Pancreas (tissue), 10 donors: Measurements from ENCODE around the gene TPP2. TPM values are rescaled to one million over a fixed set of nuclear protein-coding genes. Genes with fewer than 3 reads are reported as not detected.

ENCODE experiments used
- ATAC-seq, 4 donors: fragments of 200-7000 bp; cut with Tn5 transposase; one replicate each; pipeline versions ENCODE4 v1.8.0 to v1.9.1; 2020; ENCODE audit warnings: mild to moderate bottlenecking in 4 of 4, moderate library complexity in 4 of 4
- DNase-seq, 6 donors: peaks; one replicate each; pipeline ENCODE4 v3.0.0-alpha.2; 2020
- FAIRE-seq: peaks from 2 replicates; lab custom pipeline; 2012; peaks lifted over from hg19 to GRCh38; lab: Jason Lieb, UNC
- H3K27ac ChIP-seq, 4 donors: fragments of 200-600 bp; sonication (generic); 1 replicate in 3 of 4; 2 replicates in 1 of 4; pipeline versions ENCODE4 v1.5.0 to v1.8.0; 2020
- H3K27me3 ChIP-seq, 4 donors: fragments of 200-600 bp; one replicate each; pipeline ENCODE4 v1.8.0; 2021
- H3K36me3 ChIP-seq, 3 donors: fragments of 200-600 bp; sonication (generic) in 1 of 3; one replicate each; pipeline versions ENCODE4 v1.5.0 to v1.8.0; 2020 to 2021
- H3K4me1 ChIP-seq, 3 donors: fragments of 200-600 bp; one replicate each; pipeline ENCODE4 v1.8.0; 2021
- H3K4me3 ChIP-seq, 4 donors: fragments of 200-600 bp; sonication (generic) in 2 of 4; one replicate each; pipeline versions ENCODE4 v1.5.0 to v1.8.0; 2020 to 2021
- H3K9me3 ChIP-seq, 4 donors: fragments of 200-600 bp; one replicate each; pipeline ENCODE4 v1.8.0; 2021
- WGBS, 2 donors: extraction: QIAGEN DNeasy Blood & Tissue Kit; methylation state at CpG; one replicate each; pipeline ENCODE4 v1.1.7; 2013; 5-methylcytosine and 5-hydroxymethylcytosine counted together
- intact Hi-C, 3 donors: fragments of 100-400 bp; cut with DNase I; formaldehyde crosslinking; loops; one replicate each; pipeline versions ENCODE4 v1.11.1 to v1.14.2; 2022
- polyA plus RNA-seq, 2 donors: library from polyadenylated mRNA; stranded (reverse); fragments of 200-250 nt; gene quantifications; one replicate each; pipeline ENCODE4 v1.2.3, GENCODE V29; 2013
- total RNA-seq, 6 donors: library from RNA; stranded (reverse); fragmentation: NEBNext Ultra II Directional in 4 of 6; extraction: Animal tissue kit (Norgen Biotek cat#: 25700) in 4 of 6; gene quantifications; one replicate each; pipeline versions ENCODE4 v1.2.1 to v1.2.4, GENCODE V29; 2021 to 2023
- TF ChIP-seq, protein P1 (sequence below), 4 donors: fragments of 200-600 bp; sonication (generic) in 3 of 4; IDR thresholded peaks; one replicate each; pipeline versions ENCODE4 v1.5.0 to v1.8.0; 2021; ENCODE audit warnings: antibody characterized with exemption in 4 of 4
- donor health status: healthy with polysubstance abuse.
- donor health status: DM: no; HTN: no; CAD: no; lungs with moderate emphysema.
- donor health status: DM: no; HTN: no; CAD: no.
- donor health status: control.
- donor health status: control.
- donor health status: Bipolar disorder and iron deficiency.
- donor health status: DM: yes; HTN: yes; CAD: no.
- donor health status: DM: no; HTN: no; CAD: no.
- donor health status: DM: no; HTN: no; CAD: no.
- donor health status: DM: yes; HTN: yes; CAD: no.

The TPP2 gene
- total and polyA plus RNA-seq, 8 donors, result 9.5 to 22.3 (median 15.9) TPM

GRCh38 chr13:102556806-102557205 lies 40.0 kb upstream of the TPP2 start:
- no peaks in the 10 kb centered on the region for H3K9me3 ChIP-seq
- DNase-seq (no peak), ATAC-seq (no peak), FAIRE-seq (no peak)
- 57 to 64% methylated on average over 3 of the region's 3 CpGs for WGBS, 2 donors
- H3K27ac ChIP-seq, result no peak overlapping the region
- intact Hi-C loops, result no loop called here
- TF ChIP-seq, protein P1, sequence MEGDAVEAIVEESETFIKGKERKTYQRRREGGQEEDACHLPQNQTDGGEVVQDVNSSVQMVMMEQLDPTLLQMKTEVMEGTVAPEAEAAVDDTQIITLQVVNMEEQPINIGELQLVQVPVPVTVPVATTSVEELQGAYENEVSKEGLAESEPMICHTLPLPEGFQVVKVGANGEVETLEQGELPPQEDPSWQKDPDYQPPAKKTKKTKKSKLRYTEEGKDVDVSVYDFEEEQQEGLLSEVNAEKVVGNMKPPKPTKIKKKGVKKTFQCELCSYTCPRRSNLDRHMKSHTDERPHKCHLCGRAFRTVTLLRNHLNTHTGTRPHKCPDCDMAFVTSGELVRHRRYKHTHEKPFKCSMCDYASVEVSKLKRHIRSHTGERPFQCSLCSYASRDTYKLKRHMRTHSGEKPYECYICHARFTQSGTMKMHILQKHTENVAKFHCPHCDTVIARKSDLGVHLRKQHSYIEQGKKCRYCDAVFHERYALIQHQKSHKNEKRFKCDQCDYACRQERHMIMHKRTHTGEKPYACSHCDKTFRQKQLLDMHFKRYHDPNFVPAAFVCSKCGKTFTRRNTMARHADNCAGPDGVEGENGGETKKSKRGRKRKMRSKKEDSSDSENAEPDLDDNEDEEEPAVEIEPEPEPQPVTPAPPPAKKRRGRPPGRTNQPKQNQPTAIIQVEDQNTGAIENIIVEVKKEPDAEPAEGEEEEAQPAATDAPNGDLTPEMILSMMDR (IDR thresholded peaks at IDR 0.05), result no peak
- H3K4me1 ChIP-seq, result no peaks in the 10 kb centered on the region
- no peaks in the 10 kb centered on the region for H3K36me3 ChIP-seq
- H3K27me3 ChIP-seq, result no peaks in the 10 kb centered on the region
- no peak overlapping the region for H3K4me3 ChIP-seq

DNA sequence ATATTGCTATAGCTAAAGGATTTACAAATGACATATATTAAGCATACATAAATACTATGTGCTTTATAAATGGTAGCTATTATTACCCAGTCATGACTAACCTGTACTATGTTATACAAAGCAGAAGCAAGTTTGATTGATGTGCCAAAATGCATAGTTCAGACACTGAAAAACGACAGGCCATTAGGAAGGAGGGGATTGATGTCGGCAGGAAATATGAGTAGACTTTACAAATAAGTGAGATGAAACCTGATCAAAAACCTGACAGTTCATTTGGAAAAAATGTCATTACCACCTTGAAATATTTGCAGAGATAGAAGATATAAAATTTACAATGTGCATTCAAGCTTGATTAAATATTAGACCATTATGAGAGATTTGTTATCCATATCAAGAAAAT lies 38.8 kb upstream of the TPP2 start:
- ATAC-seq, result no peak
- no peak for FAIRE-seq
- intact Hi-C loops, result no loop called here

DNA sequence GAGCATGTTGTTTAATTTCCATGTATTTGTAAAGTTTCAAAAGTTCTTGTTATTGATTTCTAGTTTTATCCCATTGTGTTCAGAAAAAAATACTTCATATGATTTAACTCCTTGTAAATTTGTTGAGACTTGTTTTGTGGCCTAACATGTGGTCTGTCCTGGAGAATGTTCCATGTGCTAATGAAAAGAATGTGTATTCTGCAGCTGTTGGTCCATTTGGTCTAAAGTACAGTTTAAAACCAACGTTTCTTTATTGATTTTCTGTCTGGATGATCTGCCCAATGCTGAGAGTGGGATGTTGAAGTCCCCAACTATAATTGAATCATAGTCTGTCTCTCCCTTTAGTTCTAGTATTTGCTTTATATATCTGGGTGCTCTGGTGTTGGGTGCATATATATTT lies 34.9 kb upstream of the TPP2 start:
- Histone ChIP-seq H3K4me3 (no peak overlapping the region), H3K4me1 (no peaks in the 10 kb centered on the region), H3K27me3 (no peaks in the 10 kb centered on the region), H3K9me3 (no peaks in the 10 kb centered on the region), H3K27ac (no peak overlapping the region), H3K36me3 (no peaks in the 10 kb centered on the region)
- FAIRE-seq (no peak), DNase-seq (no peak), ATAC-seq (no peak)
- intact Hi-C loops, result no loop called here
- WGBS, 2 donors, result 4 to 10% methylated on average over 1 of the region's 1 CpG
- TF ChIP-seq, protein P1 (IDR thresholded peaks at IDR 0.05), result no peak

More for the DNA sequence above, 38.8 kb upstream of the TPP2 start:
- no peaks in the 10 kb centered on the region for H3K36me3 ChIP-seq
- H3K27me3 ChIP-seq, result no peaks in the 10 kb centered on the region
- 34 to 46% methylated on average over 2 of the region's 2 CpGs for WGBS, 2 donors
- H3K4me1 ChIP-seq, result no peaks in the 10 kb centered on the region
- DNase-seq, result no peak
- H3K9me3 ChIP-seq, result no peaks in the 10 kb centered on the region
- no peak overlapping the region for H3K4me3 ChIP-seq
- TF ChIP-seq, protein P1 (IDR thresholded peaks at IDR 0.05), result no peak
- no peak overlapping the region for H3K27ac ChIP-seq

- WGBS, 2 donors, result 78 to 89% methylated on average over 2 of the region's 2 CpGs
Observed at GRCh38 chr13:102563267-102563666, 33.5 kb upstream of the TPP2 start.

GRCh38 chr13:102564564-102564963 lies 32.2 kb upstream of the TPP2 start:
- intact Hi-C loops, result no loop called here

More at GRCh38 chr13:102563267-102563666, 33.5 kb upstream of the TPP2 start:
- intact Hi-C loops, result no loop called here
- Histone ChIP-seq H3K27me3 (no peaks in the 10 kb centered on the region), H3K27ac (no peak overlapping the region), H3K9me3 (no peaks in the 10 kb centered on the region), H3K4me1 (no peaks in the 10 kb centered on the region), H3K4me3 (no peak overlapping the region), H3K36me3 (no peaks in the 10 kb centered on the region)
- TF ChIP-seq, protein P1 (IDR thresholded peaks at IDR 0.05), result no peak
- DNase-seq (no peak), FAIRE-seq (no peak), ATAC-seq (no peak)

More at GRCh38 chr13:102564564-102564963, 32.2 kb upstream of the TPP2 start:
- H3K4me3 ChIP-seq, result no peak overlapping the region
- H3K4me1 ChIP-seq, result no peaks in the 10 kb centered on the region
- no peaks in the 10 kb centered on the region for H3K27me3 ChIP-seq
- 72 to 83% methylated on average over 4 of the region's 4 CpGs for WGBS, 2 donors
- DNase-seq (no peak), ATAC-seq (no peak), FAIRE-seq (no peak)
- no peaks in the 10 kb centered on the region for H3K9me3 ChIP-seq
- no peak overlapping the region for H3K27ac ChIP-seq
- TF ChIP-seq, protein P1 (IDR thresholded peaks at IDR 0.05), result no peak
- H3K36me3 ChIP-seq, result no peaks in the 10 kb centered on the region
